Suprapubic skin (tissue), 3 donors: ENCODE results near the gene PRDM12.

Source experiments
- POLR2AphosphoS5 ChIP-seq, 3 donors: sonication (generic); formaldehyde crosslinking; IDR thresholded peaks; one replicate each; pipeline ENCODE4 v1.6.1; 2017; ENCODE audit warnings: antibody characterized with exemption in 3 of 3
- TF ChIP-seq, protein P1 (sequence below), 2 donors: fragments of 200-600 bp in 1 of 2; fragments of 450-650 bp in 1 of 2; sonication (generic) in 1 of 2; IDR thresholded peaks; one replicate each; pipeline ENCODE4 v1.5.1; 2016 to 2019; ENCODE audit warnings: antibody characterized with exemption in 2 of 2, mild to moderate bottlenecking in 1 of 2, moderate library complexity in 1 of 2

DNA sequence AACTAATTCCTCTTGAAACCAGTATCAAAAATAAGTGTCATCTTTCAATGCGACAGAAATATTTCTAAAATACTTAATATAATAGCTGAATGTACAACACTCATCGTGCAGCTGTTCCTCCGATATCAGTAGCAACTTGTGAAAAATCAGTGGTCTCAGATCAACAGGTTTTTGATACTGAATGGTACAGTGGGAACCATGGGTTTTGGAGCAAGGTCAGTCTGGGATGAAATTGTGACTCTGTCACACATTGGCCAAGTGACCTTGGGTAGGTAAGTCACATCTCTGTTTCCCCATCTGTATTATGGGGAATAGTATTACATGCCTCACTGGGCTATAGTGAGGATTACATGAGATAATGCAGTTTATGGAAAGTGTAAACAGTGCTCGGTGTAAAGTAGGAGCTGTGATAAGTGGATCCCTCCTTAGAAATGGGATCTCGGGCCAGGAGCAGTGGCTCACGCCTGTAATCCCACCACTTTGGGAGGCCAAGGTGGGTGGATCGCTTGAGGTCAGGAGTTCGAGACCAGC is 46.5 kb downstream of the PRDM12 start:
- TF ChIP-seq, protein P1, sequence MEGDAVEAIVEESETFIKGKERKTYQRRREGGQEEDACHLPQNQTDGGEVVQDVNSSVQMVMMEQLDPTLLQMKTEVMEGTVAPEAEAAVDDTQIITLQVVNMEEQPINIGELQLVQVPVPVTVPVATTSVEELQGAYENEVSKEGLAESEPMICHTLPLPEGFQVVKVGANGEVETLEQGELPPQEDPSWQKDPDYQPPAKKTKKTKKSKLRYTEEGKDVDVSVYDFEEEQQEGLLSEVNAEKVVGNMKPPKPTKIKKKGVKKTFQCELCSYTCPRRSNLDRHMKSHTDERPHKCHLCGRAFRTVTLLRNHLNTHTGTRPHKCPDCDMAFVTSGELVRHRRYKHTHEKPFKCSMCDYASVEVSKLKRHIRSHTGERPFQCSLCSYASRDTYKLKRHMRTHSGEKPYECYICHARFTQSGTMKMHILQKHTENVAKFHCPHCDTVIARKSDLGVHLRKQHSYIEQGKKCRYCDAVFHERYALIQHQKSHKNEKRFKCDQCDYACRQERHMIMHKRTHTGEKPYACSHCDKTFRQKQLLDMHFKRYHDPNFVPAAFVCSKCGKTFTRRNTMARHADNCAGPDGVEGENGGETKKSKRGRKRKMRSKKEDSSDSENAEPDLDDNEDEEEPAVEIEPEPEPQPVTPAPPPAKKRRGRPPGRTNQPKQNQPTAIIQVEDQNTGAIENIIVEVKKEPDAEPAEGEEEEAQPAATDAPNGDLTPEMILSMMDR (IDR thresholded peaks at IDR 0.05), result no peak
- no peak for TF ChIP-seq POLR2AphosphoS5 (IDR thresholded peaks at IDR 0.05)
